ENCODE measurements around the gene DST. TPM values are rescaled to one million over a fixed set of nuclear protein-coding genes. Genes with fewer than 3 reads are reported as not detected.

Gene DST
- total and polyA plus RNA-seq, 2 of the 4 experiments (the other 2 are of a cell fraction) = 97.7 to 452 TPM

DNA sequence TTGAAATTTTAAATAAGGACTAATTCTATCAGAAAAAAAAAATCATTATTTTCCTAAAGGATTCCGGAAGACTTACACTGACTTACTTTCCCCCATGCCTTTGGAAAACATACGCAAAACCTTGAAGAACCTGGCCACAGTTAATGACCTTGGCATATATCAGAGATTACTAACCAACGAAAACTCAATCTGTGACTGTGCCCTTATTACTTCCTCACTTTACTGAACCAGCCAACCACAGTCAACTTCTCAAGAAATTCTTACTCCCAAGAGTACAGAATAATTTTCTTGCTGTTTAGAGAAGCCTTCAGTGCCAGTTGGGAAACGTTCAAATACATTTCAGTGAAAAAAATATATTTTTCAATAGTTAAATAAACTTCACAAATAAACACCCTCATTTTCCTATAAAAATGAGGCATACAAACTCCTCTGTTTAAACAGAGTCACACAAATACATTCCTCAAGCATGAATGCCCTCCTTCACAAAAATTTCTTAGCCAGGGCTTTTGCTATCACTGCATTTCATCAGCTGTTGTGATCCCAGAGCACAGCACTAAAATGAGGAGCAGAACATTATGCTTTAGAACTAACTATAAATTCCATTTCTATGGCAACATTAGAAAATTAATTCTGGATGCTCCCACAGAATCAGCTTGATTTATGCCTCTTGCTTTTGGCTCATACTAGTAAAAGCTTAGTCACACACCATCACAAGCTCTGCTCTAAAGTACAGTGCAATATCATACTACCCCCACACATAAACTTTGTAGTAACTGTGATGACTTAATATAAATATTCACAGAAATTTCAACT lies 117.6 kb downstream of the DST start:
- in situ Hi-C loops (cut with MboI; ENCODE audit: low sequenced_read_pairs) = no loop called here
- CTCF ChIA-PET = no interaction called here
- no peak overlapping the region for H3K4me3 ChIP-seq (ENCODE audit: insufficient read depth, low read depth, low read length)

More for the DNA sequence above, 117.6 kb downstream of the DST start:
- H2AFZ ChIP-seq (replicated peaks; ENCODE audit: low read length, poor library complexity) = no peak overlapping the region
- H4K20me1 ChIP-seq (ENCODE audit: insufficient read depth, low read length) = peaks cover 10% of the 10 kb centered on the region; the same call in 1 of the 2 replicates
- DNase-seq (peak; percentile 96), ATAC-seq (ENCODE audit: low read depth) (peak; percentile 80)
- intact Hi-C loops (cut with micrococcal nuclease) (loop anchor here (1.0 kb wide), 1 partner anchor 17 kb away; no protein-coding TSS in a partner anchor), dilution Hi-C loops (cut with HindIII; ENCODE audit: low sequenced_read_pairs, unreplicated experiment) (no loop called here)
- H3K27me3 ChIP-seq (ENCODE audit: control insufficient read depth, insufficient read depth, low read length) = no peaks in the 10 kb centered on the region
- peaks cover 8 to 45% of the 10 kb centered on the region in 2 experiments for H3K79me1 ChIP-seq (ENCODE audit: low read depth in 1 of 2, low read length in 2 of 2)
- H3K9me3 ChIP-seq (ENCODE audit: control insufficient read depth, insufficient read depth, low read length) = no peaks in the 10 kb centered on the region
- H3K23ac ChIP-seq (ENCODE audit: low read depth, low read length) = no peak overlapping the region
- H2AK5ac ChIP-seq (ENCODE audit: low read depth, low read length) = no peak overlapping the region
- TF ChIP-seq NFE2L2 (IDR thresholded peaks at IDR 0.05; ENCODE audit: low read depth, low read length) (peak; percentile 22; the same call in 1 of the 2 replicates), FOS (IDR thresholded peaks at IDR 0.05; ENCODE audit: low read depth, low read length) (0 out of 2 replicates have a peak, but pooled peaks have one; percentile 51), CHD1 (IDR thresholded peaks at IDR 0.05; ENCODE audit: low read depth, low read length) (no peak), POLR2A (IDR thresholded peaks at IDR 0.05; ENCODE audit: low read depth, low read length) (no peak), RFX5 (IDR thresholded peaks at IDR 0.05; ENCODE audit: low read depth, low read length) (no peak), CEBPB (IDR thresholded peaks at IDR 0.05; ENCODE audit: low read depth, low read length) (peak; percentile 47; the same call in 1 of the 2 replicates), MXI1 (IDR thresholded peaks at IDR 0.05; ENCODE audit: borderline replicate concordance, low read depth, low read length) (no peak), MAFK (IDR thresholded peaks at IDR 0.05; ENCODE audit: low read depth, low read length) (peak; percentile 68)
- TF ChIP-seq, protein P1, sequence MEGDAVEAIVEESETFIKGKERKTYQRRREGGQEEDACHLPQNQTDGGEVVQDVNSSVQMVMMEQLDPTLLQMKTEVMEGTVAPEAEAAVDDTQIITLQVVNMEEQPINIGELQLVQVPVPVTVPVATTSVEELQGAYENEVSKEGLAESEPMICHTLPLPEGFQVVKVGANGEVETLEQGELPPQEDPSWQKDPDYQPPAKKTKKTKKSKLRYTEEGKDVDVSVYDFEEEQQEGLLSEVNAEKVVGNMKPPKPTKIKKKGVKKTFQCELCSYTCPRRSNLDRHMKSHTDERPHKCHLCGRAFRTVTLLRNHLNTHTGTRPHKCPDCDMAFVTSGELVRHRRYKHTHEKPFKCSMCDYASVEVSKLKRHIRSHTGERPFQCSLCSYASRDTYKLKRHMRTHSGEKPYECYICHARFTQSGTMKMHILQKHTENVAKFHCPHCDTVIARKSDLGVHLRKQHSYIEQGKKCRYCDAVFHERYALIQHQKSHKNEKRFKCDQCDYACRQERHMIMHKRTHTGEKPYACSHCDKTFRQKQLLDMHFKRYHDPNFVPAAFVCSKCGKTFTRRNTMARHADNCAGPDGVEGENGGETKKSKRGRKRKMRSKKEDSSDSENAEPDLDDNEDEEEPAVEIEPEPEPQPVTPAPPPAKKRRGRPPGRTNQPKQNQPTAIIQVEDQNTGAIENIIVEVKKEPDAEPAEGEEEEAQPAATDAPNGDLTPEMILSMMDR (conservative IDR thresholded peaks at IDR 0.05; ENCODE audit: low read depth, low read length) = no peak
- TF ChIP-seq, protein P2, sequence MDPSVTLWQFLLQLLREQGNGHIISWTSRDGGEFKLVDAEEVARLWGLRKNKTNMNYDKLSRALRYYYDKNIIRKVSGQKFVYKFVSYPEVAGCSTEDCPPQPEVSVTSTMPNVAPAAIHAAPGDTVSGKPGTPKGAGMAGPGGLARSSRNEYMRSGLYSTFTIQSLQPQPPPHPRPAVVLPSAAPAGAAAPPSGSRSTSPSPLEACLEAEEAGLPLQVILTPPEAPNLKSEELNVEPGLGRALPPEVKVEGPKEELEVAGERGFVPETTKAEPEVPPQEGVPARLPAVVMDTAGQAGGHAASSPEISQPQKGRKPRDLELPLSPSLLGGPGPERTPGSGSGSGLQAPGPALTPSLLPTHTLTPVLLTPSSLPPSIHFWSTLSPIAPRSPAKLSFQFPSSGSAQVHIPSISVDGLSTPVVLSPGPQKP (IDR thresholded peaks at IDR 0.05; ENCODE audit: borderline replicate concordance, low read depth, low read length) = no peak
- H2BK120ac ChIP-seq (ENCODE audit: low read depth, low read length) = peak overlapping the region; percentile 75
- peak overlapping the region; percentile 29; the same call in 1 of the 2 replicates for H3K4ac ChIP-seq (ENCODE audit: low read depth, low read length)
- peak overlapping the region; percentile 98 for H2BK5ac ChIP-seq (ENCODE audit: low read depth, low read length, poor library complexity, severe bottlenecking)
- peak overlapping the region; percentile 29 for H4K91ac ChIP-seq (ENCODE audit: insufficient read depth, low read depth, low read length)
- peak overlapping the region in 1 of 2 experiments; percentile 62; a peak in 2 of 4 replicates for H4K8ac ChIP-seq (ENCODE audit: low read depth in 2 of 2, low read length in 2 of 2)
- H3K36me3 ChIP-seq (ENCODE audit: control insufficient read depth, insufficient read depth, low read length) = peaks cover 21% of the 10 kb centered on the region
- H3K14ac ChIP-seq (replicated peaks; ENCODE audit: low read depth, low read length) = no peak overlapping the region
- H2BK20ac ChIP-seq (ENCODE audit: low read depth, low read length) = peak overlapping the region; percentile 41
- H3K18ac ChIP-seq (ENCODE audit: low read depth, low read length) = peak overlapping the region; percentile 59; the same call in 1 of the 2 replicates
- H3K4me2 ChIP-seq (ENCODE audit: low read depth, low read length) = peak overlapping the region; percentile 54; the same call in 1 of the 2 replicates
- no peak overlapping the region for H2AK9ac ChIP-seq (replicated peaks; ENCODE audit: low read depth, low read length, poor library complexity)
- H3K4me1 ChIP-seq (ENCODE audit: control insufficient read depth, insufficient read depth, low read length) = peaks cover 30% of the 10 kb centered on the region
- no peak overlapping the region; the same call in 1 of the 2 replicates for H4K5ac ChIP-seq (ENCODE audit: low read depth, low read length)
- WGBS, 2 experiments (ENCODE audit: extremely low coverage in 2 of 2, insufficient read length in 1 of 2) = 0% methylated on average over 1 of the region's 4 CpGs; no CpG with 5 or more reads in 1 of the 2 experiments
- H3K9me1 ChIP-seq (ENCODE audit: insufficient read depth, low read length) = peaks cover 14% of the 10 kb centered on the region
- BruUV-seq (replicated peaks) = no TSS peak
- peak overlapping the region; percentile 96; the same call in 1 of the 2 replicates for H3K27ac ChIP-seq (ENCODE audit: insufficient read depth, low read length)
- no peak overlapping the region for H2BK15ac ChIP-seq (ENCODE audit: low read depth, low read length)
- no peak overlapping the region for H3K9ac ChIP-seq (ENCODE audit: low read depth, low read length)
- no peak overlapping the region; the same call in 1 of the 2 replicates for H3K56ac ChIP-seq (ENCODE audit: extremely low read depth, insufficient read depth, low read length)
- POLR2A ChIA-PET (ENCODE audit: unreplicated experiment) = no interaction called here
